NCI-H774 (cell line): ENCODE data around the gene ETV6.

ENCODE experiments used
- DNase-seq: peaks from one replicate; lab custom pipeline; 2025; lab: John Stamatoyannopoulos, UW

The ETV6 gene

DNA sequence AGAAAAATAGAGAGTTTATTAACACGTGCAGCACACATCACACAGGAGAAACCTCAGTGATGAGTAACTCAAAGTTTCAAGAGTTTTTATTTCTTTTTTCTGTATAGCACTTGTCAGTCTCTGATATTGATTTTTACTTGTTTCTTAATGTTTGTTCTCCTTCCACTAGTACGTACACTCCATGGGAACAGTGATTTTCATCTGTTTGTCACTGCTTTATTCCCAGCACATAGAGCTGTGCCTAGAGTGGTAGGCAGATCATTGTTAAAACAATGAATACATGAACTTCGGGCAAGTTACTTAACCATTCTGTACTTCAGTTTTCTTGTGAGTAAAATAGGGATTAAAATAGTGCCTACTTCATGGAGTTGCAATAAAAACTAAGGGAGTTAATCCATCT lies 46.6 kb downstream of the ETV6 start:
- DNase-seq: no peak

- no peak for DNase-seq
Measured at GRCh38 chr12:11697131-11697530, 47.7 kb downstream of the ETV6 start.

GRCh38 chr12:11697670-11698387 lies 48.4 kb downstream of the ETV6 start:
- DNase-seq: no peak

- DNase-seq: no peak
Measured at GRCh38 chr12:11698729-11699128, 49.3 kb downstream of the ETV6 start.

- DNase-seq: no peak
Measured at GRCh38 chr12:11701433-11701832, 52.0 kb downstream of the ETV6 start.

DNA sequence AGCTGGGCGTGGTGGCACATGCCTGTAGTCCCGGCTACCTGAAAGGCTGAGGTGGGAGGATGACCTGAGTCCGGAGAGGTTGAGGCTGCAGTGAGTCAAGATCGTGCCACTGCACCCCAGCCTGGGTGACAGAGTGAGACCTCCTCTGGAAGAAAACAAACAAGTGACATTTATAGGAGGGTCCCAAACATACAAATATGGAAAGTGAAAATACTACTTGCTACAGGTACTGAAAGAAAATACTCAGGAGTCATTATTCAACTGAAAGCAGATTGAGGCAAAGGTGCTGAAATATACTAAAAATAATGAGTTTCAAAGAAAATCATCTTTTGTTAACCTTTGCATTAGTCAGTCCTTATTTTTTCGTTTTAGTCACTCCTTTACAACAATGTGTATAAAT lies 53.5 kb downstream of the ETV6 start:
- DNase-seq: no peak

DNA sequence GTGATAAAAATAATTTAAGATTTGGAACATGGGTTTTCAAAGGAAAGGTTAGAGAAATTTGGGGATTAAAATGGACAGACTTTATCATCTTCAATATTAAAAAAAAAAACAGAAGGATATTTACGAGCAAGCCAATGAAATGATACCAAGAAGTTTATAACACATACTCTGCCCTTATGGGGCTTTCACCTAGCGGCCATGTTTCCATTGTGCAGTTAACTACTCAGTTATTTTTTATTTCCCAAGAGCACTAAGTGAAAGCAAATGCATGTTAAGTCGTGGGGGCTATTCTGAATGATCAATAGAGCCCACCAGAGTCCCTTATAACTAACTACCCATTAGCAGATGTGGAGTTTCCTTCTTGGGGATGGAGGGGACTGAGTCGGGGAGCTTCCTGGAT lies 53.9 kb downstream of the ETV6 start:
- no peak for DNase-seq

- DNase-seq: no peak
Measured at GRCh38 chr12:11704089-11704488, 54.6 kb downstream of the ETV6 start.

DNA sequence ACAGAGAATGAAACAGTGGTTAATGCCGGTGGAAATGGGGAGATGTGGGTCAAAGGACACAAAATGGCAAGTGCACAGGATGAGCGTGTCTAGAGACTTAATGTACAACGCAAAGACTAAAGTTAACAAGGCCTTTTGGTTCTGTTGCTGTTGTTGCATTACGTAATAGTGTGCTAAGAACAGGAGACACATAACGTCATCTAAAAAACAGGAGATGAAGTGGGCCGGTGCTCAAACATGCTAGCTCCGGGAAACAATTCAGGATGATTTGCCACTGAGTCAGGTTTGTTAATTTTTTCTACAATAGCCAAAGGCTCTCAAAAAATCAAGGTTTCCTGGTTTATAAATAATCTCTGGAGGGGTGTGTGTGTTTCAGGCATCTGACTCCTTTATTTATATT lies 55.5 kb downstream of the ETV6 start:
- DNase-seq: no peak

DNA sequence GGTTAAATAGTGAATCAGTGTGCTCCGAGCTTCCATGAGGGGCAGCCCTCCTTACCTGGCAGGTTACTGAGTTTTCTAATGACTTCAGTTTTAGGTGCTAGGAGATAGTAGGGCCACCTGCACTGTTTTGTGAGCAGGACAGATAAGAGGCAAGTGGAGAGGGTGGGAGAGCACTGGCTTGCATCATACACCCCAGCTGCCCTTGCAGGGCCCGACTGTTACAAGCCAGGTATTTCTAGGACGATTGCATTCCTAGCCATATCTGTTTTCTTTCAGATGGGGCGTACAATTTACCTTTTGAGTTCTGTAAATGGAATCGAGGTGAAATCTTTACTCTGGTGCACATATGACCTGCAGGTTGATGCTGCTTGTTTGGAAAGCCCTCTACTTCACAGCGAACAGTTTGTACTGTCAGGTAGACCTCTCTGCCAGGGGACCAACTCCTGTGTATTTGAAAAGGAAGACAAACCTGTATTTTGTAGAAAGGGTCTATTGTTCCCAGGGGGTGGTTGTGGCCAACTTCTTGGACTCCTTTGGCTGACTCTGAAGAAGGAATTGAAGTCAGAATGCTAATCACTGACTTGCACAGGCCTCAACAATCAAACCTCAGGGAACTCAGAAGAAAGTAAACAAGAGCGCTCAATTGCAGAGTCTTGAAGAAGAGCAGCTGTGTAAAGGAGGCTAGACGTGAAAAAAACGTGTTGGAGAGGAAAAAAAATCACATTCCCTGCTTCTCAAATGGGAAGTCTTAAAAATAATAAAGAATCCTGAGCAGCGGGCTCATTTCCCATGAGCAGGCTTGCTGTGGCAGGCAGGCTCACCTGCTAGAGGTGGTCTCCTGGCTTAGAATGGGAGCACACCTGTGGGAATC lies 57.3 kb downstream of the ETV6 start:
- no peak for DNase-seq

DNA sequence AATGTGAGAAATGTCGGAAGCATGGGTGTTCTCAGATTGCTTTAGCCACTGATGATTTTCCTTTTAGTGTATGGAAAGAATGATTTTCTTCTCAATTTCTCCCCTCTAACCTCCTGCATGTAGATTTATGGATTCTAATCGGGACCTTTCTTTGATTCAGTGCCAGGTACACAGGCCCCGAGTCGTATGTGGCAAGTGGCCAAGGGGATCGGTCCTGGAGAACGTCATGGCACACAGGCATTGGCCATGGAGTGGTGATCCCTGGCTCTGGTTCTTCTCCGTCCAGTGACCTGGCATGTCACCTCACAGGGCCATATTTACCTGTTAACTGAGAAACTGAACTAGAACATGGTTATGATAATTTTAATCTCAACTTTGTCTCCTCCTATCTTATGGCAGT lies 58.1 kb downstream of the ETV6 start:
- DNase-seq: no peak

GRCh38 chr12:11709513-11709912 lies 60.0 kb downstream of the ETV6 start:
- DNase-seq: no peak

DNA sequence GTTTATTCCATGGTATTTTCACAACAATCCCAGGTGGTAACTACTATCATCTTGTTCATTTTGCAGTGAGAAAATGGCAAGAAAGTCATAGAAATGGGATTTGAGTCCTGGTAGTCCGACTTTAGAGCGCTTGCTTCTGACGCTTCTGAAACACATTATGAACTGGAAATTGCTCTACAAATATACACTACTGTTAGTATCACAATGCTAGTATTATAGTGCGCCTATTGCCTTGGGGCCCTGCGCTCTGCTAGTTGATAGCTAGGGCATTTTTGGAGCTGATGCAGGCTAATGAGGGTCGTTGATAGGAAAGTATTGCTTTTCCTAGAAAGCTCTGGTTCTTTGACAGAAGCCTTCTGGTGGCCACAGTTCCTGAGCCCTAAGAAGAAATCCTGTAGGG lies 61.0 kb downstream of the ETV6 start:
- DNase-seq: no peak

DNA sequence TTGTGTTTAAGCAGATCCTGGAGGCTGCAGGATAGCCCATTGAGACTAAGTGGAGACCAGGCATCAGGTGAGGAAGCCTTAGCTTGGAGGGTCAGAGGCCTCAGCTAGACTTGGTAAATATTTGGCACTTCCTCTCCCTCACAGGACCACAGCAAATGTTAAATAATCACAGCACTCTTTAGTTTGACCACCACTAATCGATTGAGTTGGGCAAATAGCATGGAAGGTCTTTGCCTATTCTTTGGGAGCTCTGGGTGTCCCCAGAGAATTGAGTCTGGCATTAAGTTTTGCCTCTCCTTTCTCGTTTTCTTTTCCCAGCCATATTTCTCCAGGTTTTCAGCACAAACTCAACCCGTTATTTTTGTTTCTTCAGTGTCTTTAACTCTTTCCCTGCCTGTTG lies 61.4 kb downstream of the ETV6 start:
- no peak for DNase-seq

- DNase-seq: no peak
Measured at GRCh38 chr12:11711651-11712327, 62.3 kb downstream of the ETV6 start.

DNA sequence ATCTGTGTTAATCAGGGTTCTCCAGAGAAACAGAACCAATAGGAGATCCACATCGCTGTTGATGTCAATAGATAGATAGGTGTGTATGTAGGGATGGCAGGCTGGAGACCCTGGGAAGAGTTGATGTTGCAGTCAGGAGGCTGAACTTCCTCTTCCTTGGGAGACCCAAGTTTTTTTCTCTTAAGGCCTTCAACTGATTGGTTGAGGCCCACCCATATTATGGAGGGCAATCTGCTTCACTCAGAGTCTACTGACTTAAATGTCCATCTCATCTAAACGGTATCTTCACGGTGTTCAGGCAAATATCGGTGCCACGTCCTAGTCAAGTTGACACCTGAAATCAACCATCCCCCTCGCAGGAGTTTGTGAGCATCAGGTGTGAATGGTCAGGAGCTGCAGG lies 63.0 kb downstream of the ETV6 start:
- no peak for DNase-seq

DNA sequence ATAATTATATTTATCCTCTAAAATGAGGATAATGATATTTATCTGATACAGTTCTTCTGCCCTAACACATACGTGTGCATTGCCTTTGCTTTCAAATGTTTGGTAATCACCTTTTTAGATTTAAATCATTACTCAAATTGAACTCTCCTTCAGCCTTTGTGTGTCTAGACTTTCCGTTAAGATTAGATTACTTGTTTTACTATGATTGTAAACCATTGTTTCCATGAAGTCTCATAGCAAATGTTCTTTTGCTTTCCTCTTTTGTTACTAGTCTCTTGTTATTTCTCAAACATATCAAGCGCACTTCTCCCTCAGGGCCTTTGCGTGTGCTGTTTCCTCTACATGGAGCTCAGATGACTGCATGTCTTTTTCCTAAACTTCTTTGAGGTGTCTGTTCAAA lies 63.7 kb downstream of the ETV6 start:
- no peak for DNase-seq

- no peak for DNase-seq
Measured at GRCh38 chr12:11714626-11715025, 65.2 kb downstream of the ETV6 start.

GRCh38 chr12:11715621-11716020 lies 66.1 kb downstream of the ETV6 start:
- no peak for DNase-seq

DNA sequence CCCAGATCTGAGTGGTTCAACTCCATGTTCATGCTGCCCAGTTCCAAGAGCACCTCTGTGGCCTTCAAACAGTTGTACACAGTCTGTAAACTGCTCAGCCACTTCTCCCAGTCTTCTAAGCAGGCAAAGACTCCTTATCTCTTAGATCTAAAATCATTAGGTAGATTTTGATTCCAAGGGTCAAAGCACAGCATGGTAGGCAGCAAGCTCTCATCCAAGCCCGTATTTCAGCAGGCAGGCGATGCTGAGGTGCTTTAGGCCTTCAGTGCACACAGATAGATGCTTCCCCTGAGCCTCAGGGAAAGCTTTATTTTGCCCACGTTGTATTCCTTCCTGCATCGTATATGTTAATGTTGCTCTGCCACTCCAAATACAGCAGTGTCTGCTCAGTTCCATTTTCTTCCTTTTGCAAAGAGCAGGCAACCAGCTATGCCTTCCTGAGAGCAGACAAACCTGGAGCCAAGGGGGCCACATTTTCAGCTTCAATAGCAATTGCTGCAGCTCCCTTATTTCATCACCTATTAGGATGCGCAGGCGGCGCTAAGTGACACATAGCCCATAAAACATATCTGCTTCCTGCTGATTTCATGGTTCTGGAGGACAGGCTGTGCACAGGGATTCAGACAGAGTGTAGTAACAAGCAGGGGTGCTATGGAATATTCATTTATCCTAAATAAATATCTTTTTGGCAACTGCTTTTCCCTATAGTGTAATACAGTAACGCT lies 67.5 kb downstream of the ETV6 start:
- DNase-seq: no peak

GRCh38 chr12:11717519-11717961 lies 68.1 kb downstream of the ETV6 start:
- no peak for DNase-seq

GRCh38 chr12:11718105-11718504 lies 68.6 kb downstream of the ETV6 start:
- DNase-seq: no peak
